Right lobe of liver (tissue), 6 donors: ENCODE data around the gene GPS2. TPM values are rescaled to one million over a fixed set of nuclear protein-coding genes. Genes with fewer than 3 reads are reported as not detected.

Experiments
- ATAC-seq, 4 donors: fragments of 200-7000 bp; cut with Tn5 transposase; one replicate each; pipeline ENCODE4 v1.9.1; 2020; ENCODE audit warnings: mild to moderate bottlenecking in 4 of 4, moderate library complexity in 4 of 4
- DNase-seq, 3 donors: peaks; one replicate each; pipeline ENCODE4 v3.0.0-alpha.2; 2020
- H3K27ac ChIP-seq, 3 donors: fragments of 200-600 bp; one replicate each; pipeline ENCODE4 v1.8.0; 2022
- H3K27me3 ChIP-seq, 2 donors: fragments of 200-600 bp; one replicate each; pipeline ENCODE4 v1.8.0; 2022
- H3K36me3 ChIP-seq, 4 donors: fragments of 200-600 bp; sonication (generic) in 1 of 4; one replicate each; pipeline versions ENCODE4 v1.5.1 to v1.8.0; 2017 to 2022; ENCODE audit warnings: control low read depth in 1 of 4
- H3K4me1 ChIP-seq, 4 donors: fragments of 200-600 bp; sonication (generic) in 1 of 4; one replicate each; pipeline versions ENCODE4 v1.5.1 to v1.8.0; 2017 to 2022; ENCODE audit warnings: control low read depth in 1 of 4
- H3K4me3 ChIP-seq, 3 donors: fragments of 200-600 bp; one replicate each; pipeline ENCODE4 v1.8.0; 2022
- H3K9me3 ChIP-seq, 4 donors: fragments of 200-600 bp; sonication (generic) in 1 of 4; one replicate each; pipeline versions ENCODE4 v1.5.1 to v1.8.0; 2017 to 2022; ENCODE audit warnings: control low read depth in 1 of 4
- POLR2A ChIP-seq: fragments of 450-650 bp; IDR thresholded peaks from one replicate; pipeline ENCODE4 v1.6.1; 2017; ENCODE audit warnings: antibody characterized with exemption, mild to moderate bottlenecking
- WGBS: methylation state at CpG from one replicate; pipeline ENCODE4 v1.1.6; 2018; ENCODE audit warnings: low coverage, low lambda C conversion rate; ENCODE audit not compliant: insufficient coverage; ENCODE audit errors: missing lambda C conversion rate; 5-methylcytosine and 5-hydroxymethylcytosine counted together
- intact Hi-C, 2 donors: fragments of 100-400 bp; cut with DNase I; formaldehyde crosslinking; loops; one replicate each; pipeline versions ENCODE4 v1.11.2 to v1.14.1; 2022
- total RNA-seq, 6 experiments: library from RNA; depleted of rRNA in 2 of 6; stranded (reverse); fragments of >200 nt in 2 of 6; fragmentation: NEBNext Ultra II Directional in 3 of 6; extraction: Animal tissue kit (Norgen Biotek cat#: 25700) in 3 of 6; gene quantifications; one replicate each; pipeline versions ENCODE4 v1.1.0 to v1.2.4, GENCODE V29; 2016 to 2023
- TF ChIP-seq, protein P1 (sequence below), 4 donors: fragments of 200-600 bp in 3 of 4; fragments of 450-650 bp in 1 of 4; IDR thresholded peaks; one replicate each; pipeline versions ENCODE4 v1.5.1 to v1.8.0; 2016 to 2022; ENCODE audit warnings: antibody characterized with exemption in 4 of 4, mild to moderate bottlenecking in 2 of 4
- donor health status: DM: no; HTN: yes; CAD: no.
- donor health status: DM: no; HTN: no; CAD: no.
- donor health status: DM: no; HTN: no; CAD: no.
- donor health status: DM: no; HTN: yes; CAD: no.
- donor health status: DM: no; HTN: yes; CAD: no.

GPS2 gene
- total RNA-seq, 6 experiments from 2014 or later = 22.0 to 48.1 (median 23.2) TPM

DNA sequence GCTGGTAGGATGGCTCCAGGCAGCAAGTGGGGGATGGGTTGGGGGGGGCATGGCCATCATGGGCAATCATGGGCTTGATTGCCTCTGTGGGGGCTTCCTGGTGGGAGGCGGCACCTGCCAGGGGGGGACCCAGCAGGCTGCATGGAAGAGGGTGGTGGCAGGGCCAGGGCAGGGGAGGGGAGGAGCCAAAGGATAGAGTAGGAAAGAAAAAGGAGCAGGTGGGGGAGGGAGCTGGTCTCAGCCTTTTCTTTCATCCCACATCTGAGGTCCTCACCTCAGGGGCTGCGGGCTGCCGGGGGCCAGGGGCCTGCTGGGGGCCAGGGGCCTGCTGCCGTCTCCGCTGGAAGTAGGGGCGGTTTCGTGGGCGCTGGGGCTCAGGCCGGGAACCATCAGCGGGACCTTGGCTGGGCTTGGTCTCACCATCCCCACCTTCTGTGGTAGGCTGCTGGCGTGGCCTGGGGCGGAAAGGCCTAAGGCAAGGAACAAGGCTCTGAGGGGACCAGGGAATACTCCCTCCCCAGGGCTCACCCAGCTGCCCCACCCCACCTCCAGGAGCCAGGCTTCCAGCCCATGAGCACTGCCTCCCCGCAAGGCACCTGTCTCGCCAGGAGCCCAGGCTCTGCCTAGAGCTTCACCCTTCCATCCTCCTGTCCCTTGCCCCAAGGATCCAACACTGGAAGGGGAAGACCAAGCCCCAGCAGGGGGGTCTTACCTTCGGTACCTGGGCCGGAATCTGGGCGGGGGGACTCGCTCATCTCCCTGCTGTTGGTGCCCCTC lies 25.7 kb downstream of the GPS2 start:
- intact Hi-C loops = no loop called here
- Histone ChIP-seq H3K27me3 (no peaks in the 10 kb centered on the region), H3K27ac (no peak overlapping the region), H3K36me3 (no peaks in the 10 kb centered on the region), H3K4me3 (no peak overlapping the region), H3K4me1 (no peaks in the 10 kb centered on the region), H3K9me3 (no peaks in the 10 kb centered on the region)
- TF ChIP-seq, protein P1, sequence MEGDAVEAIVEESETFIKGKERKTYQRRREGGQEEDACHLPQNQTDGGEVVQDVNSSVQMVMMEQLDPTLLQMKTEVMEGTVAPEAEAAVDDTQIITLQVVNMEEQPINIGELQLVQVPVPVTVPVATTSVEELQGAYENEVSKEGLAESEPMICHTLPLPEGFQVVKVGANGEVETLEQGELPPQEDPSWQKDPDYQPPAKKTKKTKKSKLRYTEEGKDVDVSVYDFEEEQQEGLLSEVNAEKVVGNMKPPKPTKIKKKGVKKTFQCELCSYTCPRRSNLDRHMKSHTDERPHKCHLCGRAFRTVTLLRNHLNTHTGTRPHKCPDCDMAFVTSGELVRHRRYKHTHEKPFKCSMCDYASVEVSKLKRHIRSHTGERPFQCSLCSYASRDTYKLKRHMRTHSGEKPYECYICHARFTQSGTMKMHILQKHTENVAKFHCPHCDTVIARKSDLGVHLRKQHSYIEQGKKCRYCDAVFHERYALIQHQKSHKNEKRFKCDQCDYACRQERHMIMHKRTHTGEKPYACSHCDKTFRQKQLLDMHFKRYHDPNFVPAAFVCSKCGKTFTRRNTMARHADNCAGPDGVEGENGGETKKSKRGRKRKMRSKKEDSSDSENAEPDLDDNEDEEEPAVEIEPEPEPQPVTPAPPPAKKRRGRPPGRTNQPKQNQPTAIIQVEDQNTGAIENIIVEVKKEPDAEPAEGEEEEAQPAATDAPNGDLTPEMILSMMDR (IDR thresholded peaks at IDR 0.05) = no peak
- no peak for TF ChIP-seq POLR2A
- ATAC-seq = no peak
- WGBS = 47% methylated on average over 2 of the region's 18 CpGs
- DNase-seq = no peak

DNA sequence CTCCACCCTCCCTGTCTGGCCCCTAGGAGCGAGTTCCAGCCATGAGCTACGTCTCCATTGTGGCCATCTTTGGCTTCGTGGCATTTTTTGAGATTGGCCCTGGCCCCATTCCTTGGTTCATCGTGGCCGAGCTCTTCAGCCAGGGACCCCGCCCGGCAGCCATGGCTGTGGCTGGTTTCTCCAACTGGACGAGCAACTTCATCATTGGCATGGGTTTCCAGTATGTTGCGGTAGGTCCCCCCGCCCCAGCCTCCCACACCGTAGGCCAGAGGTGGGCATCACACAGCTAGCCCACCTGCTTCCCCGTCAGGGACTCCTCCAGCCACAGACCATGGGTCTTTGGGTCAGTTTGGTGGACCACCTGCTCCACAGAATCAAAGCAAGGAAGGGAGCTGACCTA lies 29.5 kb downstream of the GPS2 start:
- no peak for DNase-seq
- no peaks in the 10 kb centered on the region for H3K36me3 ChIP-seq
- no peak for ATAC-seq
- intact Hi-C loops = no loop called here
- H3K4me3 ChIP-seq = no peak overlapping the region
- peaks cover 0 to 16% (median 2%) of the 10 kb centered on the region in 4 donors for H3K4me1 ChIP-seq
- WGBS = 95% methylated on average over 9 of the region's 12 CpGs
- no peak overlapping the region for H3K27ac ChIP-seq
- TF ChIP-seq POLR2A = no peak
- TF ChIP-seq, protein P1 (IDR thresholded peaks at IDR 0.05) = no peak
- no peaks in the 10 kb centered on the region for H3K27me3 ChIP-seq
- no peaks in the 10 kb centered on the region for H3K9me3 ChIP-seq

DNA sequence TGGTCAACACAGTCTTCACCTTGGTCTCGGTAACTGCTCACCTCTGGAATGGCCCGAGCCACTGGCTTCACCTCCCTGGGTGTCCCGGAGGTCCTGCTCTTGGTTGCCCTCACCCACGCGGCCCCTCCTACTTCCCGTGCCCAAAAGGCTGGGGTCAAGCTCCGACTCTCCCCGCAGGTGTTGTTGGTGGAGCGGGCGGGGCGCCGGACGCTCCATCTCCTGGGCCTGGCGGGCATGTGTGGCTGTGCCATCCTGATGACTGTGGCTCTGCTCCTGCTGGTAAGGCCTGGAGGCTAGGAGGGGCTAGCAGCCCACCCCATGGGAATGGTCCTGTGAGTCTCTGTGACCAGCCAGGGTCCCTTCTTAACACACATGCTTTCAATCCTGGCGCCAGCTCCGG lies 30.2 kb downstream of the GPS2 start:
- intact Hi-C loops = no loop called here
- Histone ChIP-seq H3K27ac (no peak overlapping the region), H3K9me3 (no peaks in the 10 kb centered on the region), H3K4me3 (no peak overlapping the region), H3K4me1 (peaks cover 0 to 20% (median 2%) of the 10 kb centered on the region in 4 donors), H3K27me3 (no peaks in the 10 kb centered on the region), H3K36me3 (no peaks in the 10 kb centered on the region)
- DNase-seq (no peak), ATAC-seq (no peak)
- 100% methylated on average over 2 of the region's 16 CpGs for WGBS
- TF ChIP-seq POLR2A = no peak

DNA sequence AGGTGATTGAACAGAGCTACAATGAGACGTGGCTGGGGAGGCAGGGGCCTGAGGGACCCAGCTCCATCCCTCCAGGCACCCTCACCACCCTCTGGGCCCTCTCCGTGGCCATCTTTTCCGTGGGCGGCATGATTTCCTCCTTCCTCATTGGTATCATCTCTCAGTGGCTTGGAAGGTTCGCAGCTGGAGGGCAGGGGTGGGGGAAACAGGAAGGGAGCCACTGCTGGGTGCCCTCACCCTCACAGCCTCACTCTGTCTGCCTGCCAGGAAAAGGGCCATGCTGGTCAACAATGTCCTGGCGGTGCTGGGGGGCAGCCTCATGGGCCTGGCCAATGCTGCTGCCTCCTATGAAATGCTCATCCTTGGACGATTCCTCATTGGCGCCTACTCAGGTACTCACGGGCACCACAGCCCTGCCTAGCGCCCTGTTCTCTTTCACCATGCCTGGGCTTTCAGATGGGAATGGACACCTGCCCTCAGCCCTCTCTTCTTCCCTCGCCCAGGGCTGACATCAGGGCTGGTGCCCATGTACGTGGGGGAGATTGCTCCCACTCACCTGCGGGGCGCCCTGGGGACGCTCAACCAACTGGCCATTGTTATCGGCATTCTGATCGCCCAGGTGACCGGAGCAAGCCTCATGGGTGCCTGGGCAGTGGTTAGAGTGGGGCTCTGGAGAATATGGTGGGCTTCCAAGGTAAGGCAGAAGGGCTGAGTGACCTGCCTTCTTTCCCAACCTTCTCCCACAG lies 31.5 kb downstream of the GPS2 start:
- Histone ChIP-seq H3K36me3 (no peaks in the 10 kb centered on the region), H3K4me3 (no peak overlapping the region), H3K27ac (no peak overlapping the region), H3K4me1 (peaks cover 0 to 20% (median 2%) of the 10 kb centered on the region in 4 donors), H3K9me3 (no peaks in the 10 kb centered on the region), H3K27me3 (no peaks in the 10 kb centered on the region)
- intact Hi-C loops = no loop called here
- TF ChIP-seq, protein P1 (IDR thresholded peaks at IDR 0.05) = no peak
- TF ChIP-seq POLR2A = no peak
- 89% methylated on average over 8 of the region's 18 CpGs for WGBS
- DNase-seq = no peak
- no peak for ATAC-seq

DNA sequence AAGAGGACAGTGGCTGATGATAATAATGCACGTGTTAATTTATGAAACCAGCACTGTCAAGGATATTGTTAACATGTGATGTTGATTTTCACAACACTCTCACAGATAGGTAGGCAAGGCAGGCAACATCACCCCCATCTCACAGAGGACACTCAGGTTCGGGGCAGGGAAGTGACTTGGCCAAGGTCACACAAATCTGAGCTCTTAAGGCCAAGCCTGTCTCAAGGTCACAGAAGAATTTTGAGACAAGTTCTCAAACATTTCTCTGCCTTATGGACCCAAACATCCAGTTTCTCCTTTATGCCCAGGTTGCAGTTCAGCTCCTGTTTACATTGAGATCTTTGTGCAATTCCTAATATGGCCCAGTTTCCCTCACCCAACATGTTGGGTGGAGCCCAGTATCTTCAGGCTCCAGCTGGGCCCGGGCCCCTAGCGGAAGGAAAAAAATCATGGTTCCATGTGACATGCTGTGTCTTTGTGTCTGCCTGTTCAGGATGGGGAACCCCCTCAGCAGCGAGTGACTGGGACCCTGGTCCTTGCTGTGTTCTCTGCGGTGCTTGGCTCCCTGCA lies 32.3 kb downstream of the GPS2 start:
- H3K27ac ChIP-seq = no peak overlapping the region
- 54% methylated on average over 5 of the region's 6 CpGs for WGBS
- no peak for DNase-seq

More for the DNA sequence above, 32.3 kb downstream of the GPS2 start:
- TF ChIP-seq POLR2A = no peak
- TF ChIP-seq, protein P1 (IDR thresholded peaks at IDR 0.05) = no peak
- Histone ChIP-seq H3K4me3 (no peak overlapping the region), H3K36me3 (no peaks in the 10 kb centered on the region), H3K4me1 (peaks cover 0 to 20% (median 2%) of the 10 kb centered on the region in 4 donors), H3K9me3 (no peaks in the 10 kb centered on the region), H3K27me3 (no peaks in the 10 kb centered on the region)
- intact Hi-C loops = no loop called here
- no peak for ATAC-seq
